Measurements from ENCODE around the gene GIMAP8.

GIMAP8 gene

GRCh38 chr7:150406312-150406566, 44.2 kb upstream of the GIMAP8 start:
- Histone ChIP-seq H2AFZ (ENCODE audit: low read length, unreplicated experiment) (peak overlapping the region; percentile 47), H3K36me3 (ENCODE audit: insufficient read depth, low read length) (no peaks in the 10 kb centered on the region), H3K27ac (ENCODE audit: low read depth, low read length) (no peak overlapping the region), H3K27me3 (ENCODE audit: insufficient read depth, low read length) (no peaks in the 10 kb centered on the region), H3K4me1 (ENCODE audit: control insufficient read depth, insufficient read depth, low read length, unreplicated experiment) (peaks cover 6% of the 10 kb centered on the region), H3K79me2 (ENCODE audit: control insufficient read depth, insufficient read depth, low read length, unreplicated experiment) (no peaks in the 10 kb centered on the region), H3K4me3 (ENCODE audit: low read depth, low read length) (peak overlapping the region; percentile 77)

- Histone ChIP-seq H3K4me3 (ENCODE audit: low read depth, low read length) (peak overlapping the region; percentile 77), H3K4me1 (ENCODE audit: control insufficient read depth, insufficient read depth, low read length, unreplicated experiment) (peaks cover 6% of the 10 kb centered on the region), H3K36me3 (ENCODE audit: insufficient read depth, low read length) (no peaks in the 10 kb centered on the region), H3K79me2 (ENCODE audit: control insufficient read depth, insufficient read depth, low read length, unreplicated experiment) (no peaks in the 10 kb centered on the region), H3K27ac (ENCODE audit: low read depth, low read length) (peak overlapping the region; percentile 19; the same call in 1 of the 2 replicates), H3K27me3 (ENCODE audit: insufficient read depth, low read length) (no peaks in the 10 kb centered on the region), H2AFZ (ENCODE audit: low read length, unreplicated experiment) (peak overlapping the region; percentile 47)
Measured at GRCh38 chr7:150406567-150407421, 43.6 kb upstream of the GIMAP8 start.

DNA sequence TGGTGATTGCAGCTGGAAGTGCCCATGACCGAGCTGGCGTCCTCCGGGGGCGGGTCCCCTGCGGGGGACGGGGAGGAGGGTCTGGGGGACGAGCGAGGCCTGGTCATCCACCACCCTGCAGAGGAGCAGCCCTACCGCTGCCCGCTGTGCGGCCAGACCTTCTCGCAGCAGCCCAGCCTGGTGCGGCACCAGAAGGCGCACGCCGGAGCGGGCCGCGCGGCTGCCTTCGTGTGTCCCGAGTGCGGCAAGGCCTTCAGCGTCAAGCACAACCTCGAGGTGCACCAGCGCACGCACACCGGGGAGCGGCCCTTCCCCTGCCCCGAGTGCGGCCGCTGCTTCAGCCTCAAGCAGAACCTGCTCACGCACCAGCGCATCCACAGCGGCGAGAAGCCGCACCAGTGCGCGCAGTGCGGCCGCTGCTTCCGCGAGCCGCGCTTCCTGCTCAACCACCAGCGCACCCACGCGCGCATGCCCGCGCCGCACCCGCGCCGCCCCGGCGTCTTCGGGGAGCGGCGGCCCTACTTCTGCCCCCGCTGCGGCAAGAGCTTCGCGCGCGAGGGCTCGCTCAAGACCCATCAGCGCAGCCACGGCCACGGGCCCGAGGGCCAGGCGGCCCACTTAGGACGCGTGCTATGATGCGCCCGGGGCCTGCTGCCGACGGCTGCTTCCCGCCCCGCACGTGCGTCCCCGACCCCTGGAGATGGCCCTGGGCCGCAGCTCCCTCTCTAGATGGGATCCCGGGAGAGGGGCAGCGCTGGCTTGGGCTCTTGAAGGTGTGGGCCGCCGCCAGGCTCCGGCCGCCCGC, 42.6 kb upstream of the GIMAP8 start:
- Histone ChIP-seq H3K4me1 (ENCODE audit: control insufficient read depth, insufficient read depth, low read length, unreplicated experiment) (peaks cover 6% of the 10 kb centered on the region), H3K27ac (ENCODE audit: low read depth, low read length) (no peak overlapping the region), H3K27me3 (ENCODE audit: insufficient read depth, low read length) (no peaks in the 10 kb centered on the region), H3K4me3 (ENCODE audit: low read depth, low read length) (no peak overlapping the region), H3K79me2 (ENCODE audit: control insufficient read depth, insufficient read depth, low read length, unreplicated experiment) (no peaks in the 10 kb centered on the region), H2AFZ (ENCODE audit: low read length, unreplicated experiment) (no peak overlapping the region), H3K36me3 (ENCODE audit: insufficient read depth, low read length) (no peaks in the 10 kb centered on the region)

DNA sequence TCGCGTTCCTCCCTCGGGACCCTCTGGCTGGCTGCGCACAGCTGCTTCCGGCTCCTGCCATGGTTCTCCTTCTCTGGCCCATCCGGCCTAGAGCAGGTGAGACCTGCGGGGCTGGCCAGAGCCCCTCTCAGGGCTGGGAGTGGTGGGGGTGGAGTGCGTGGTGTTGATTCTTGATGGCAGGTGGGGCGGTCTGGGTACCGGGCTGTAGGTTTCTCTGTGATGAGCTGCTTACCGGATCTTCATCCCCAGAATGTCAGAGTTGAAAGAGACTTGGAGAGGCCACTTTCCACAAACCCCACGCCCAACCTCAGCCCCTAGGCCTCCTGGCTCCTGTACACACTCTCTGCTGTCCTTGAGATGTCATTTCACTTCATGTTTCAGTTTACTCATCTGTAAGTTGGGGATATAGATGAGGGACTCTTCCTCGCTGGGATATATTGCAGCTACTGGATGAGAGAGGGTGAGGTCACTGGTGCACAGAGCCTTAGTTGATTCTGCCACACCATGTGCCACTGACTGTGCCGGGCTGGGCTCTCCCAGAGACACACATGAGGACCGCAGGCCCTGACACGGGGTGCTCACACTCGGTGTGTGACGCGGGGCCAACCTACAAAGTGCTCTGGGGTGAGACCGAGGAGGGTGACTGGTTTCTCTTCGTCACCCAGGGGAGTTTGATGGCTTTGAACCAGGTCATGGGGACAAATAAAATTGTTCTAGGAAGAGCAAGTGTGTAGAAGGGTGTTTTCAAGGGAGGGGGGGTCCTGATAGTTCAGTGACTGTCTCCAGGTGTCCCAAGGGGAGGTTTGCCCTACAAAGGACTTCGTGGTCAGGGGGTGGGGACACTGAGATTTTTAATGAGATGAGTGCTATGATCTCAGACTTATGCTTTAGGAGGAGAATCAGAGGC, 41.8 kb upstream of the GIMAP8 start:
- no peaks in the 10 kb centered on the region for H3K36me3 ChIP-seq (ENCODE audit: insufficient read depth, low read length)

DNA sequence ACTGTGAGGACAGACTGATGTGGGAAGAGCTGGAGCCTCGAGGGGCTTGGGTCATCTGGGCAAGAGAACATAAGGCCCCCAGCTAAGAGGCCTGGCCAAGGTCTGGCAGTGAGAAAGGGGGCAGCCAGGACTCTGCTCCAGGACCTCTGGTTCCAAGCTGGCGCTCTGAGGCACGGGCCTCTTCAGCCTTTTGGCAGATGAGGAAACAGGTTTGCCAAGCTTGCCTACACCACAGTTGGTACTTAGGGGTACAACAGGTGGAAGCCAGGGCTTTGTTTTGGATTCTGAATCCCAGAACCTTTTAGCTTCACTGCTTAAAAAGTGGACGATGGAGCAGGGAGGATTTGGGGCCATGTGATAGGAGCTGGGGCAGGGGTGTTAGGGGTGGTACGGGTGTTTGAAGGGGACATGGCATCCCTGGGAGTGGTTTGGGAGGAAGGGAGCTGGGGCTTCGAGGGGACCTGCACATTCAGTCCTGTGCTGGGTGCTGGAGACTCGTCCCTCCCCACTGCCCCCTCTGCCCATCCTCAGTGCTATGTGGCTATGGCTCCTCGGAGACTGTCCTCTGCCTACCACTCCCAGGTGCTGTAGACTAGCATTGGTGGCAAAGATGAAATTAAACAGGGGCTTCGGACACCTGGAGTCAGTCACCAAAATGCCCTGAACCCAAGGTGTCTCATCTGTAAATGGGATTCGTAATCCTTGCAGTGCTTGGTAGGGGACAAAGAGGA, 41.0 kb upstream of the GIMAP8 start:
- no peak overlapping the region for H2AFZ ChIP-seq (ENCODE audit: low read length, unreplicated experiment)
- no peaks in the 10 kb centered on the region for H3K27me3 ChIP-seq (ENCODE audit: insufficient read depth, low read length)
- no peaks in the 10 kb centered on the region for H3K36me3 ChIP-seq (ENCODE audit: insufficient read depth, low read length)
- H3K4me1 ChIP-seq (ENCODE audit: control insufficient read depth, insufficient read depth, low read length, unreplicated experiment), result peaks cover 6% of the 10 kb centered on the region
- H3K27ac ChIP-seq (ENCODE audit: low read depth, low read length), result no peak overlapping the region
- no peak overlapping the region for H3K4me3 ChIP-seq (ENCODE audit: low read depth, low read length)
- H3K79me2 ChIP-seq (ENCODE audit: control insufficient read depth, insufficient read depth, low read length, unreplicated experiment), result no peaks in the 10 kb centered on the region

More for the DNA sequence above, 41.8 kb upstream of the GIMAP8 start:
- Histone ChIP-seq H3K79me2 (ENCODE audit: control insufficient read depth, insufficient read depth, low read length, unreplicated experiment) (no peaks in the 10 kb centered on the region), H3K4me3 (ENCODE audit: low read depth, low read length) (no peak overlapping the region), H3K27ac (ENCODE audit: low read depth, low read length) (no peak overlapping the region), H3K27me3 (ENCODE audit: insufficient read depth, low read length) (no peaks in the 10 kb centered on the region), H3K4me1 (ENCODE audit: control insufficient read depth, insufficient read depth, low read length, unreplicated experiment) (peaks cover 6% of the 10 kb centered on the region), H2AFZ (ENCODE audit: low read length, unreplicated experiment) (no peak overlapping the region)

DNA sequence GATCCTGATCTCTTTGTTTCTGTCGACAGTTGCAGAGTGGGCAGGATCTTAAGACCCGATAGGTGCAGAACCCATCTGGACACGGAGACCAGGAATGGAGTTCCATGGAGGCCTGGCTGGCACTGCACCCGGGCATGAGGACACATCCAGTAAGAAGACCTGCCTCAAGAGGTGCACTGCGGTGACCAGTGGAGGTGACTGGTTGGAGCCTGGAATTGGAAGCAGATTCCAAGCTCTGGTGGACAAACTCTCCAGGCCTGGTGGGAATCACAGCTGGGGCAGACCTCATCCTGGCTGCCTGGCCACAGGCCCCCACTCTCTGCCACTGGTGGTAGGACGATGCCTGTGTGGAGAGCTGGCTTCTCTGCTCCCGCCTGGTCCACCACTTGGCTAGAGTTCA, 40.3 kb upstream of the GIMAP8 start:
- H3K4me3 ChIP-seq (ENCODE audit: low read depth, low read length), result no peak overlapping the region
- no peak overlapping the region for H2AFZ ChIP-seq (ENCODE audit: low read length, unreplicated experiment)
- no peaks in the 10 kb centered on the region for H3K36me3 ChIP-seq (ENCODE audit: insufficient read depth, low read length)
- no peak overlapping the region for H3K27ac ChIP-seq (ENCODE audit: low read depth, low read length)
- H3K27me3 ChIP-seq (ENCODE audit: insufficient read depth, low read length), result no peaks in the 10 kb centered on the region
- no peaks in the 10 kb centered on the region for H3K79me2 ChIP-seq (ENCODE audit: control insufficient read depth, insufficient read depth, low read length, unreplicated experiment)
- H3K4me1 ChIP-seq (ENCODE audit: control insufficient read depth, insufficient read depth, low read length, unreplicated experiment), result peaks cover 6% of the 10 kb centered on the region

- no peak overlapping the region for H3K27ac ChIP-seq (ENCODE audit: low read depth, low read length)
- H3K27me3 ChIP-seq (ENCODE audit: insufficient read depth, low read length), result no peaks in the 10 kb centered on the region
- no peak overlapping the region for H3K4me3 ChIP-seq (ENCODE audit: low read depth, low read length)
- H3K79me2 ChIP-seq (ENCODE audit: control insufficient read depth, insufficient read depth, low read length, unreplicated experiment), result no peaks in the 10 kb centered on the region
- no peak overlapping the region for H2AFZ ChIP-seq (ENCODE audit: low read length, unreplicated experiment)
- H3K36me3 ChIP-seq (ENCODE audit: insufficient read depth, low read length), result no peaks in the 10 kb centered on the region
- H3K4me1 ChIP-seq (ENCODE audit: control insufficient read depth, insufficient read depth, low read length, unreplicated experiment), result peaks cover 6% of the 10 kb centered on the region
Measured at GRCh38 chr7:150410680-150411346, 39.6 kb upstream of the GIMAP8 start.

DNA sequence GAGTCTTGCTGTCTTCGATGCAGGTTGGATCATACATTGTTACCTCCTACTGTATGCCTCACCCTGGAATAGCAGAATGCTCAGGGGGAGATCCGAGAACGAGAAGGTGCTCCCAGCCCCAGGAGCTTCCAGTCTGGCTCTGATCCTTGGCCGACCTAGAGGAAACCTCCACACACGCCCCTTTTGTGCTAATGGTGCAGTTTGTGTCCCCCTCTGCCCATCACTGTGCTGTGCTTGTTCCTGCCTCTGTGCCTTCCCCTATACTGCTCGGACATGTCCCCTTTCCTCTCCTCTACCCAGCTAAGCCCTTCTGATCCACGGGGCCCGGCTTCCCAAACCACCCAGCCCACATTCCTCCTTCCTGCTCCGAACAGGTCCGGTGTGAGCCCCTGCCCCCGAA, 38.8 kb upstream of the GIMAP8 start:
- Histone ChIP-seq H2AFZ (ENCODE audit: low read length, unreplicated experiment) (no peak overlapping the region), H3K4me1 (ENCODE audit: control insufficient read depth, insufficient read depth, low read length, unreplicated experiment) (peaks cover 2% of the 10 kb centered on the region), H3K27ac (ENCODE audit: low read depth, low read length) (no peak overlapping the region), H3K79me2 (ENCODE audit: control insufficient read depth, insufficient read depth, low read length, unreplicated experiment) (no peaks in the 10 kb centered on the region), H3K27me3 (ENCODE audit: insufficient read depth, low read length) (no peaks in the 10 kb centered on the region), H3K36me3 (ENCODE audit: insufficient read depth, low read length) (no peaks in the 10 kb centered on the region), H3K4me3 (ENCODE audit: low read depth, low read length) (no peak overlapping the region)

DNA sequence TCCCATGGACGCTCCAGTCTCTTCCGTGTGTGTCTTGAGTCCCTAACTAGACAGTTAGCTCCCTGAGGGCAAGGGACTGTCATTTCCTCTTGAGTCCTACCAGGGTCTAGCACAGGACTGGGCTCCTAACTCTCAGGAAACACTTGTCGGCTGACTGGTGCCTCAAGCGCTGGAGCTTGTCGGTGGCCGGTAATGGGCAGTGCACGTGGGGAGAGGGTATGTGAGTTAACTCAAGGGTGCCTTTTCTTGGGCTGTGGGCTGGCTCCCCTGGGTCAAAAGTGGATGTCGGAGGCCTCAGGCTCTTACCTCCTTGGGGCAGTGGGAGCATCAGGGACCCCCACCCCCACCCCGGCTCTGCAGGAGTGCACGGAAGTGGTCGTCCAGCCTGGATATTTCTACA, 38.4 kb upstream of the GIMAP8 start:
- Histone ChIP-seq H3K79me2 (ENCODE audit: control insufficient read depth, insufficient read depth, low read length, unreplicated experiment) (no peaks in the 10 kb centered on the region), H3K4me3 (ENCODE audit: low read depth, low read length) (no peak overlapping the region), H3K4me1 (ENCODE audit: control insufficient read depth, insufficient read depth, low read length, unreplicated experiment) (no peaks in the 10 kb centered on the region), H2AFZ (ENCODE audit: low read length, unreplicated experiment) (no peak overlapping the region), H3K27ac (ENCODE audit: low read depth, low read length) (no peak overlapping the region), H3K36me3 (ENCODE audit: insufficient read depth, low read length) (no peaks in the 10 kb centered on the region), H3K27me3 (ENCODE audit: insufficient read depth, low read length) (no peaks in the 10 kb centered on the region)
